Measurements from ENCODE around the gene DAB1.

The DAB1 gene

GRCh38 chr1:57142169-57142568 lies 281.7 kb downstream of the DAB1 start:
- Histone ChIP-seq H2AFZ (ENCODE audit: low read depth, low read length, severe bottlenecking) (no peak overlapping the region), H3K9me2 (replicated peaks; ENCODE audit: insufficient read depth, low read length) (no peaks in the 10 kb centered on the region), H3K27ac (ENCODE audit: low read depth, low read length) (no peak overlapping the region), H3K9ac (ENCODE audit: low read length) (no peak overlapping the region), H3K79me2 (ENCODE audit: insufficient read depth, low read length) (no peaks in the 10 kb centered on the region), H3K36me3 (ENCODE audit: low read length) (no peaks in the 10 kb centered on the region), H3K4me3 (ENCODE audit: insufficient read depth, low read length, poor library complexity, severe bottlenecking) (no peak overlapping the region), H3K9me3 (ENCODE audit: insufficient read depth, low read length) (no peaks in the 10 kb centered on the region), H3K27me3 (ENCODE audit: low read length) (no peaks in the 10 kb centered on the region), H3F3A (ENCODE audit: insufficient read depth) (no peaks in the 10 kb centered on the region), H3K4me2 (ENCODE audit: low read depth, low read length, poor library complexity, severe bottlenecking) (no peak overlapping the region), H4K20me1 (ENCODE audit: low read depth, low read length) (no peaks in the 10 kb centered on the region)
- TF ChIP-seq EZH2phosphoT487 (conservative IDR thresholded peaks at IDR 0.05; ENCODE audit: low read length) (no peak), CTCF (IDR thresholded peaks at IDR 0.05; ENCODE audit: insufficient read depth, low read length, poor library complexity, severe bottlenecking) (no peak)

GRCh38 chr1:57138432-57139078 lies 285.3 kb downstream of the DAB1 start:
- TF ChIP-seq EZH2phosphoT487 (conservative IDR thresholded peaks at IDR 0.05; ENCODE audit: low read length) (no peak), CTCF (IDR thresholded peaks at IDR 0.05; ENCODE audit: insufficient read depth, low read length, poor library complexity, severe bottlenecking) (no peak)
- H3K79me2 ChIP-seq (ENCODE audit: insufficient read depth, low read length) = no peaks in the 10 kb centered on the region
- no peaks in the 10 kb centered on the region for H4K20me1 ChIP-seq (ENCODE audit: low read depth, low read length)
- no peak overlapping the region for H3K27ac ChIP-seq (ENCODE audit: low read depth, low read length)
- no peak overlapping the region for H3K9ac ChIP-seq (ENCODE audit: low read length)
- no peaks in the 10 kb centered on the region for H3K27me3 ChIP-seq (ENCODE audit: low read length)
- H3F3A ChIP-seq (ENCODE audit: insufficient read depth) = no peaks in the 10 kb centered on the region
- H3K4me3 ChIP-seq (ENCODE audit: insufficient read depth, low read length, poor library complexity, severe bottlenecking) = no peak overlapping the region
- no peaks in the 10 kb centered on the region for H3K9me3 ChIP-seq (ENCODE audit: insufficient read depth, low read length)
- no peaks in the 10 kb centered on the region for H3K9me2 ChIP-seq (replicated peaks; ENCODE audit: insufficient read depth, low read length)
- no peaks in the 10 kb centered on the region for H3K36me3 ChIP-seq (ENCODE audit: low read length)
- no peak overlapping the region for H2AFZ ChIP-seq (ENCODE audit: low read depth, low read length, severe bottlenecking)
- no peak overlapping the region for H3K4me2 ChIP-seq (ENCODE audit: low read depth, low read length, poor library complexity, severe bottlenecking)

- Histone ChIP-seq H3K36me3 (ENCODE audit: low read length) (no peaks in the 10 kb centered on the region), H3K4me3 (ENCODE audit: insufficient read depth, low read length, poor library complexity, severe bottlenecking) (no peak overlapping the region), H3K27ac (ENCODE audit: low read depth, low read length) (no peak overlapping the region), H4K20me1 (ENCODE audit: low read depth, low read length) (no peaks in the 10 kb centered on the region), H3K9me2 (replicated peaks; ENCODE audit: insufficient read depth, low read length) (no peaks in the 10 kb centered on the region), H3K79me2 (ENCODE audit: insufficient read depth, low read length) (no peaks in the 10 kb centered on the region), H3K9me3 (ENCODE audit: insufficient read depth, low read length) (no peaks in the 10 kb centered on the region), H3K9ac (ENCODE audit: low read length) (no peak overlapping the region), H3F3A (ENCODE audit: insufficient read depth) (no peaks in the 10 kb centered on the region), H3K27me3 (ENCODE audit: low read length) (no peaks in the 10 kb centered on the region), H2AFZ (ENCODE audit: low read depth, low read length, severe bottlenecking) (no peak overlapping the region), H3K4me2 (ENCODE audit: low read depth, low read length, poor library complexity, severe bottlenecking) (no peak overlapping the region)
- TF ChIP-seq CTCF (IDR thresholded peaks at IDR 0.05; ENCODE audit: insufficient read depth, low read length, poor library complexity, severe bottlenecking) = no peak
- TF ChIP-seq EZH2phosphoT487 (conservative IDR thresholded peaks at IDR 0.05; ENCODE audit: low read length) = no peak
Measured at GRCh38 chr1:57137980-57138379, 285.9 kb downstream of the DAB1 start.
